NAMALWA (cell line): ENCODE results near the gene TFF2.
A peak's percentile ranks its signal among the peaks of the same experiment; 100 is the strongest.

Source experiments
- DNase-seq: peaks from one replicate; pipeline ENCODE4 v3.0.0-alpha.2; 2015; ENCODE audit warnings: low spot score

TFF2 gene

GRCh38 chr21:42366292-42367010, 15.7 kb upstream of the TFF2 start, which contains the start of gene TFF1:
Gene TFF1, minus strand, starts transcription at chr21:42366535. Its CDS starts 40 bp downstream, at chr21:42366495.
- no peak for DNase-seq

DNA sequence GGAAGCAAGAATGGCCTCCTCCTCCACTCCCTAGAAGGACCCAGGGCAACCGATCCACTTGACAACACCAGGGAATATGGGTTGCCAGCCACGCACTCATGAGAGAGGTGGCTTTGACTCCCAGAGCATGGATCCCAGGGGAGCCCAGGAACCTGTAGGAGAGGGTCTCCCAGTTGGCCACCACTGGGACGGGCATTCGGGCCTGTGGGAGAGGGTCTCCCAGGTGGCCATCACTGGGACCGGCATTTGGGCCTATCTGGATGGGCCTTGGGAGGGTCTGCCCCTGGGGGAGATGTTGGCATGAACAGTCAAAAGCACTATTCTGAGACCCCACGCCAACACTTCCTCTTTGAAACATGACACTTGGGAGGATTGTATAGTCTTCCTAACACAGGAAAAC, 15.0 kb upstream of the TFF2 start:
- no peak for DNase-seq

- no peak for DNase-seq
Measured at GRCh38 chr21:42364304-42364865, 13.6 kb upstream of the TFF2 start.

DNA sequence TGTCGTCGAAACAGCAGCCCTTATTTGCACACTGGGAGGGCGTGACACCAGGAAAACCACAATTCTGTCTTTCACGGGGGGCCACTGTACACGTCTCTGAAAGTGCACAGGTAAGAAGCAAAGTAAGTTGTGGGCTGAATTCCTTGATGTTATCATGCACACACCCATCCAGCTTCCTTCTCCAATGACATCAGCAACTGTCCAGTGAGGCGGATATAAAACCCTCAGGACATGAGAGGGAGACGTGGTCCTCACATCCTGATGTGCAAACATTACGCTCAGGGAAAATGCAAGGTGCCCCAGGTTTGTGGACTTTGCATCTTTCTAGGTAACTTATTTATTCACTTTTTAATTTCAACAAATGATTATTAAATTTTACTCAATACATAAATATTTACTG, 12.5 kb upstream of the TFF2 start:
- no peak for DNase-seq

DNA sequence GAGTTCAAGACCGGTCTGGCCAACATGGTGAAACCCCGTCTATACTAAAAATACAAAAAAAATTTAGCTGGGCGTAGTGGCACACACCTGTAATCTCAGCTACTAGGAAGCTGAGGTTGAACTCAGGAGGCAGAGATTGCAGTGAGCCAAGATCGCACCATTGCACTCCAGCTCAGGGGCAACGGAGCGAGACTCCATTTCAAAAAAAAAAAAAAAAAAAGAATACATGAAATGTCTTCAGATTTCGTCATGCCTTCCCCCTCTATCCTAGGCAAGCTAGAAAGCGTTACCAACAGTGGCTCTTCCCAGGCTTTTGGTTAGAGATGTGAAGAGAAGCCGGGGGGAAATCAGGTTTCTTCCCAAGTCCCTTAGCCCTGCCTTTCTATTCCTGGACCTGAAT, 11.9 kb upstream of the TFF2 start:
- peak; percentile 20 for DNase-seq

DNA sequence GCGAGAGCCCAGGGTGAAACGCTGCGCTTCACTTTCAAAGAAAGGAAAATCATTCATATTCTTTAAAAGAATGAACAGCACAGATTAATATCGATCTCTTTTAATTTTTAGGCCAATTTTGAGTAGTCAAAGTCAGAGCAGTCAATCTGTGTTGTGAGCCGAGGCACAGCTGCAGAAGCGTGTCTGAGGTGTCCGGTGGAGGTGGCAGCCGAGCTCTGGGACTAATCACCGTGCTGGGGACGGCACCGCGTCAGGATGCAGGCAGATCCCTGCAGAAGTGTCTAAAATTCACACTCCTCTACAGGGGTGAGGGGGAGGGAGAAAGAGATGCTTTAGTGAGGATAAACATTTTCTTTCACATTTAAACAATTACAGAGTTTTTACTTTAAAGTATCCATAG, 11.4 kb upstream of the TFF2 start:
- no peak for DNase-seq

DNA sequence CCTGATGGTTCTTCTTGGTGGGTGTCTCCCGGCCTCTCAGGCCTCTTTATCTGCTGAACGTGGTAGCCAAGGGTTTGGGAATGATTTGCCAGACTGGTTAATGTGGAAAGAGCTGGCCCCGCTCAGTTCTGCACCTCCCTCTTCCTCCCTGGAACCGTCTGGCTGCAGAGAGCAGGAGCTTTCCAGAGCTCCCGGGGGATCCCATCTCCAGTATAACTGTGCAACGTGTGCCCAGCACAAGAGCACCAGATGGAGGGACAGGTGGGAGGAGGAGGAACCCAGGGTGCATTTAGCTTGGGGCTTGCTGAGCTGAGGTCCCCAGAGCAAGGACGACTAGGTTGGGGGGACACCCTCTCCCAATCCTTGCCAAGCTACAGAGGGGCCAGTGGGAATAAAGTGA, 10.5 kb upstream of the TFF2 start:
- no peak for DNase-seq

DNA sequence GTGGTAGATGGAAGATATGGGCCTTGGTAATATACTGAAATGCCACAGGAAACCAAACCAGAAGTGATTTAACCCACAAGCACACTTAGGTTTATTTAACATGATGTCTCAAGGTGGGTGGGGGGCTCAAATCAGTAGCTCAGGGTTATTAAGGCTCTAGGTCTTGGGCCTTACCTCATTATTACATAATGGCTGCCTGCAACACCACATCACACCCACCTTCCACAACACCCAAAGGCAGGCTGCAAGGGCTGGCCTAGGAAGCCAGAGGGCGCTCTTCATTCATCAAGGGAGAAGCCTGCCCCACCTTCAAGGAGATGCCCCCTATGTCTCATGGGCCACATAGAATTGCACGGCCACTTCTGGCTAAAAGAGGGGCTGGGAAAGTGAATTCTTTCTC, 9.5 kb upstream of the TFF2 start:
- peak; percentile 64 for DNase-seq

DNA sequence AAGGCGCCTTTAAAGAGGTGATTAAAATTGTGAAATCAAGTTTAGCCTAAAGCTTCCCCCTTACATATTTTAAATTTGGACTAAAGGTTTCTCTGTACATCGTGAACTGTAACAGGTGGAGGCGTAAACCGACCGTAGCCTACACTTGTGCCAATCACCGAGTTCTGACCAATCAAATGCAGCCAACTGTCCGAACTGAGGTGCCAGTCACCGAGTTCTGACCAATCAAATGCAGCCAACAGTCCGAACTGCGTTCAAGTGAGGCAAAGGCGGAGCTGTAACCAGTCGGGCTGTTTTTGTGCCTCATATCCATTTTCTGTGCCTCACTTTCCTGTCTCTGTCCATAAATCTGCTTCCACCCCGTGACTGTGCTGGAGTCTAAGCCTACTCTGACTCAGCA, 8.1 kb upstream of the TFF2 start:
- DNase-seq = no peak

DNA sequence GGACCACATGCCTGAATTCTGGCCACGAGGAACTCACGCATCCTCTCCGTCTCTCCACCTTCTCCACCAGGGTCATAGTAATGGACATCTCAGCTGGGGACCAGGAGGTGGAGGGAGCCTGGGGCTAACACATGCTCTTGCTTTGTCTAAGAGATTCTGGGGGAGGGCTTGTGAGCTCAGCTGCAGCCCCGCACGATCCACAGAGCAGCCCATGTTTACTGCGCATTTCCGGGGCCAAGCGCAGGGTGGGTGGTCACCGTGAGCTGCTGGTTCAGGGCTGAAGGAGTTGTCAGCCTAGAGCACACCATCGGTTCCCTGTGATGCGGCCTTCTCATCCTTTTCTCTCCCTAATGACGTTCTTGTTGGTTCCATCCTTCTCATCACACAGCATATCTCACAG, 7.5 kb upstream of the TFF2 start:
- DNase-seq = no peak

GRCh38 chr21:42357307-42357706, 6.5 kb upstream of the TFF2 start:
- no peak for DNase-seq

DNA sequence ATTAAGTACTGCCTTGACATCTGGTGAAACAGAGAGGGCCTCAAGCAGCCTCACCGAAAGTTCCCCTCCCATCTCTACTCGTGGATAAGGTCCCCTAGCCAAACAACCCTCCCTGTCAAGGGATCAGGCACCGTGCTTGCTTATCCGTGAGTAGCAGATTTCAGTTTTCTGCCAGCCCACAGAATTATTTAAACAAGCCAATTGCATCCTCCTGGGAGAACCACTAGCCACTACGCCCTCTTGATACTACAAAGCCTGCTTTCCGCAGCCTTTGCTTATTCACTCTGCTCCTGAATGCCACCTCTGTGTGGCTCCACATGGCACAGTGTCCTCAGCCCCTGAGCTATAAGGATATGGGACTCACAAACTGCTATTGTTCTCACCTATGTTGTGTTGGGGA, 5.9 kb upstream of the TFF2 start:
- no peak for DNase-seq

DNA sequence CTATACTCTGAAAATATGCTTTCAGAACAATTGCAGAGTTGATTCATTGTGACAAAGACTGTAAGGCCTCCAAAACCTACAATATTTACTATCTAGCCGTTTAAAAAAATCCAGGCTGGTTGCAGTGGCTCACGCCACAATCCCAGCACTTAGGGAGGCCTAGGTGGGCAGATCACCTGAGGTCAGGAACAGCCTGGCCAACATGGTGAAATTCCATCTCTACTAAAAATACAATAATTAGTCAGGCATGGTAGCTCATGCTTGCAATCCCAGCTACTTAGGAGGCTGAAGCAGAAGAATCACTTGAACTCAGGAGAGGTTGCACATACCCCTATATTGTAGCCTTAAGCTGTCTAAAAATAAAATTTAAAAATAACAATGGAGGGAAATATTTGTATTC, 5.3 kb upstream of the TFF2 start:
- no peak for DNase-seq

- no peak for DNase-seq
Measured at GRCh38 chr21:42353623-42354022, 2.8 kb upstream of the TFF2 start.

GRCh38 chr21:42352441-42353095, 1.8 kb upstream of the TFF2 start:
- no peak for DNase-seq

- no peak for DNase-seq
Measured at GRCh38 chr21:42351626-42352440, 1.0 kb upstream of the TFF2 start.

DNA sequence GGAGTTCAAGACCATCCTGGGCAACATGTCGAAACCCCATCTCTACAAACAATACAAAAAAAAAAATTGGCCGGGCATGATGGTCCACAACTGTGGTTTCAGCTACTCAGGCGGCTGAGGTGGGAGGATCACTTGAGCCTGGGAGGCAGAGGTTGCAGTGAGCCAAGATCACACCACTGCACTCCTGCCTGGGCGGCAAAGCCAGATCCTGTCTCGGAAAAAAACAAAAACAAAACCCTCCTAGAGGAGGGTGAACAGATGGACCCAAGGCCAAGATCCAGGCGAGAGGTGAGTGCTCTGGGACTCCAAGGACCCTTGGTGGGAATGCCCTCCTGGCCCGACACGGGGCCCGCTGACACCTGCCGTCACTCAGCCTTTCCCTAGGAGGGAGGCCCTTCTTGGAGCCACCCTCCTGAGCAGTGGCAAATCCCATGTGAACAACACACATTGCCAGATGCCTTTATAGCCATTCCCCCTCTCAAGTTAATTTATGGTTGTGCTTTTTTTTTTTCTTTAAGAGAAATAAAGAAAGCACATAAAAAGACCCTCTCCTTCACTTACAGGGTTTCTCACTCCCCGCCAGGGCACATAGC, 380 bp downstream of the TFF2 start:
- DNase-seq = no peak

GRCh38 chr21:42349420-42350317, 1.1 kb downstream of the TFF2 start:
- DNase-seq = no peak

GRCh38 chr21:42348762-42349161, 2.0 kb downstream of the TFF2 start:
- DNase-seq = no peak

- no peak for DNase-seq
Measured at GRCh38 chr21:42347601-42348327, 3.0 kb downstream of the TFF2 start.
